Mucosa of descending colon (tissue), 3 donors: ENCODE data around the gene PHACTR1. TPM values are rescaled to one million over a fixed set of nuclear protein-coding genes. Genes with fewer than 3 reads are reported as not detected.

Experiments used
- ATAC-seq: fragments of 200-7000 bp; cut with Tn5 transposase; one replicate; pipeline ENCODE4 v1.9.1; 2020; ENCODE audit warnings: mild to moderate bottlenecking, moderate library complexity
- DNase-seq, 3 donors: peaks; one replicate each; pipeline ENCODE4 v3.0.0-alpha.2; 2020
- H3K36me3 ChIP-seq: fragments of 200-600 bp; one replicate; pipeline ENCODE4 v1.8.0; 2021; ENCODE audit warnings: low read depth, mild to moderate bottlenecking
- H3K4me1 ChIP-seq: fragments of 200-600 bp; one replicate; pipeline ENCODE4 v1.8.0; 2021; ENCODE audit warnings: low read depth, mild to moderate bottlenecking
- H3K4me3 ChIP-seq: fragments of 200-600 bp; one replicate; pipeline ENCODE4 v1.8.0; 2021; ENCODE audit warnings: mild to moderate bottlenecking
- H3K9me3 ChIP-seq: fragments of 200-600 bp; one replicate; pipeline ENCODE4 v1.8.0; 2021; ENCODE audit warnings: mild to moderate bottlenecking
- intact Hi-C, 2 donors: fragments of 100-400 bp; cut with DNase I in 1 of 2; cut with micrococcal nuclease in 1 of 2; formaldehyde crosslinking; loops; one replicate each; pipeline versions ENCODE4 v1.11.0 to v1.11.1; 2022; cut with DNase I, micrococcal nuclease
- total RNA-seq, 3 donors: library from RNA; stranded (reverse); fragmentation: NEBNext Ultra II Directional in 2 of 3; extraction: Animal tissue kit (Norgen Biotek cat#: 25700) in 2 of 3; gene quantifications; one replicate each; pipeline versions ENCODE4 v1.2.1 to v1.2.4, GENCODE V29; 2021 to 2023
- TF ChIP-seq, protein P1 (sequence below): fragments of 200-600 bp; IDR thresholded peaks from one replicate; pipeline ENCODE4 v1.8.0; 2022; ENCODE audit warnings: antibody characterized with exemption, mild to moderate bottlenecking
- donor health status: DM: no; HTN: no; CAD: no; lungs with moderate emphysema.
- donor health status: DM: no; HTN: no; CAD: no.
- donor health status: DM: no; HTN: yes; CAD: no.

Gene PHACTR1
- total RNA-seq, 3 donors from 2014 or later, result 2.7 to 4.7 (median 3.1) TPM

- intact Hi-C loops, result no loop called here
- TF ChIP-seq, protein P1, sequence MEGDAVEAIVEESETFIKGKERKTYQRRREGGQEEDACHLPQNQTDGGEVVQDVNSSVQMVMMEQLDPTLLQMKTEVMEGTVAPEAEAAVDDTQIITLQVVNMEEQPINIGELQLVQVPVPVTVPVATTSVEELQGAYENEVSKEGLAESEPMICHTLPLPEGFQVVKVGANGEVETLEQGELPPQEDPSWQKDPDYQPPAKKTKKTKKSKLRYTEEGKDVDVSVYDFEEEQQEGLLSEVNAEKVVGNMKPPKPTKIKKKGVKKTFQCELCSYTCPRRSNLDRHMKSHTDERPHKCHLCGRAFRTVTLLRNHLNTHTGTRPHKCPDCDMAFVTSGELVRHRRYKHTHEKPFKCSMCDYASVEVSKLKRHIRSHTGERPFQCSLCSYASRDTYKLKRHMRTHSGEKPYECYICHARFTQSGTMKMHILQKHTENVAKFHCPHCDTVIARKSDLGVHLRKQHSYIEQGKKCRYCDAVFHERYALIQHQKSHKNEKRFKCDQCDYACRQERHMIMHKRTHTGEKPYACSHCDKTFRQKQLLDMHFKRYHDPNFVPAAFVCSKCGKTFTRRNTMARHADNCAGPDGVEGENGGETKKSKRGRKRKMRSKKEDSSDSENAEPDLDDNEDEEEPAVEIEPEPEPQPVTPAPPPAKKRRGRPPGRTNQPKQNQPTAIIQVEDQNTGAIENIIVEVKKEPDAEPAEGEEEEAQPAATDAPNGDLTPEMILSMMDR, result no peak
- H3K36me3 ChIP-seq, result no peaks in the 10 kb centered on the region
- DNase-seq (no peak), ATAC-seq (no peak)
- no peaks in the 10 kb centered on the region for H3K4me1 ChIP-seq
- H3K4me3 ChIP-seq, result no peak overlapping the region
- H3K9me3 ChIP-seq, result no peaks in the 10 kb centered on the region
Observed at GRCh38 chr6:12803486-12803885, 86.9 kb downstream of the PHACTR1 start.

DNA sequence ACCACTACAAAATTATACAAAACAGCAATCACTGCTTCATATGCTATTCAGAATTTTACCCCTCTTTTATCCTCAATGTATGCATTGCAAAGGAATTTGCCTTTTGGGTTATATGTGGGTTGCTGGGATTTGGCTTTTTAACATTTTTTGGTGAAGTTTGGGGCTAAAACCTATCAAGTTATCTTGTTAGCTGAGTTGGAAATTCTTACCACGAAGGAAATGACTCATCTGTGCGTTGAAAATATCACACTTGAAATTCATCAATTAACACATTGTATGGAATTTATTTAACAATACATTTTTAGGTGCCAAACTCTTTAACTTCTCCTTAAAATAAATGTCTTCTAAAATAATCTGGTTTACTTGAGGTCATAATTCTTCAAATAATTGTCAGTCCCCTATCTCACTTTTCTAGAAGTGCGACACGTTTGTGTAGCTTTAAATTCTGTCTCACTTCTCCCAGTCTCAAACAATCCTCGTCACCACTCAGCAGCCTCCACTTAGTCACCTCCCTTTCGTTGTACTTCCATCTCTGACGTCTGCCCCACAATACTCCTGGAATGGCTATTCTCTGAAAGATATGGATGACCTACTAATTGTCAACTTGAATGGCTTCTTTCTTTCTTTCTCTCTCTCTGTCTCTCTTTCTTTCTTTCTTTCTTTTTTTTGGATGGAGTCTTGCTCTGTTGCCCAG is 88.5 kb downstream of the PHACTR1 start:
- ATAC-seq (no peak), DNase-seq (no peak)
- H3K4me3 ChIP-seq, result no peak overlapping the region
- H3K36me3 ChIP-seq, result no peaks in the 10 kb centered on the region
- TF ChIP-seq, protein P1, result no peak
- intact Hi-C loops, result no loop called here
- H3K9me3 ChIP-seq, result no peaks in the 10 kb centered on the region
- no peaks in the 10 kb centered on the region for H3K4me1 ChIP-seq

- H3K9me3 ChIP-seq, result no peaks in the 10 kb centered on the region
- intact Hi-C loops, result no loop called here
- DNase-seq, result no peak
- no peak for ATAC-seq
- no peak overlapping the region for H3K4me3 ChIP-seq
- no peaks in the 10 kb centered on the region for H3K36me3 ChIP-seq
- no peaks in the 10 kb centered on the region for H3K4me1 ChIP-seq
- TF ChIP-seq, protein P1, result no peak
Observed at GRCh38 chr6:12806136-12806535, 89.6 kb downstream of the PHACTR1 start.

GRCh38 chr6:12806796-12807195 is 90.2 kb downstream of the PHACTR1 start:
- Histone ChIP-seq H3K9me3 (no peaks in the 10 kb centered on the region), H3K36me3 (no peaks in the 10 kb centered on the region), H3K4me1 (no peaks in the 10 kb centered on the region), H3K4me3 (no peak overlapping the region)
- DNase-seq (no peak), ATAC-seq (no peak)
- TF ChIP-seq, protein P1, result no peak
- intact Hi-C loops, result no loop called here

- H3K36me3 ChIP-seq, result no peaks in the 10 kb centered on the region
- intact Hi-C loops, result no loop called here
- DNase-seq, result no peak
- ATAC-seq, result no peak
- no peak overlapping the region for H3K4me3 ChIP-seq
- H3K9me3 ChIP-seq, result no peaks in the 10 kb centered on the region
- TF ChIP-seq, protein P1, result no peak
- H3K4me1 ChIP-seq, result no peaks in the 10 kb centered on the region
Observed at GRCh38 chr6:12811519-12811918, 95.0 kb downstream of the PHACTR1 start.

DNA sequence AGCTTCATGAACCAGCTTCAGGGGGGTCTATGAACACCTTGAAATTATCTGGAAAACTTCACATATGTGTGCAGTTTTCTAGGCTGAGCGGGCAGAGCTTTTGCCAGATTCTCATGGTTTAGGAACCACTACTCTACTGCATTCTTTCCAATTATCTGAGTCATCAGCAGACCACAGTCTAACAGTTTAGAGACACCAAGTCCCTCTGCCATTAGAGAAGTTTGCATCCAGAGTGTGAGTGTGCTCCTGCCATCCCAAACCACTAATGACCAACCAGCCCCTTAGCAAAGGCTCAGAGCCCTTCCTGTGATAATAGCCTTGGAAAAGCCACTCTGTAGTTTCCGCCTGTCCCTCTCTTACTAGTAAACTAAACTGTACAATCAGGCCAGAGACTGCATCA is 96.8 kb downstream of the PHACTR1 start:
- TF ChIP-seq, protein P1, result no peak
- no peak for DNase-seq
- Histone ChIP-seq H3K4me1 (no peaks in the 10 kb centered on the region), H3K36me3 (no peaks in the 10 kb centered on the region), H3K9me3 (no peaks in the 10 kb centered on the region), H3K4me3 (no peak overlapping the region)
- intact Hi-C loops, result no loop called here
- no peak for ATAC-seq
